A549 (cell line): ENCODE data around the gene RHOF. TPM values are rescaled to one million over a fixed set of nuclear protein-coding genes. Genes with fewer than 3 reads are reported as not detected.

ENCODE experiments used
- ATAC-seq, 2 experiments: fragments of 200-7000 bp in 1 of 2; fragments of >200 bp in 1 of 2; cut with Nextera tagmentation in 1 of 2; cut with Tn5 transposase in 1 of 2; 3 replicates each; pipeline versions ENCODE4 v1.8.0 to v1.9.1; 2018 to 2020; ENCODE audit warnings: mild to moderate bottlenecking in 1 of 2, moderate library complexity in 1 of 2
- CTCF ChIA-PET: fragments of 300-600 bp; sonication (Branson Sonifier 250); formaldehyde crosslinking; extraction: SDS; loops from one replicate; lab custom pipeline; 2021; ENCODE audit warnings: antibody characterized with exemption, inconsistent platforms; lab: Yijun Ruan, JAX
- POLR2A ChIA-PET: fragments of 350-600 bp; formaldehyde crosslinking; extraction: SDS; loops from one replicate; lab custom pipeline; 2021; ENCODE audit warnings: antibody characterized with exemption, inconsistent platforms; lab: Yijun Ruan, JAX
- DNase-seq, 2 experiments: peaks; one replicate each; pipeline versions ENCODE4 v3.0.0 to v3.0.0-alpha.2; 2011 to 2016; ENCODE audit warnings: low read depth in 1 of 2, low spot score in 1 of 2
- FAIRE-seq: peaks from 2 replicates; lab custom pipeline; 2011; peaks lifted over from hg19 to GRCh38; lab: Jason Lieb, UNC
- H3K27ac ChIP-seq, 2 experiments: fragments of >200 bp; sonication (Bioruptor Twin); formaldehyde crosslinking; 3 replicates each; pipeline ENCODE4 v1.5.1; 2016 to 2017
- H3K4me1 ChIP-seq: fragments of >200 bp; sonication (Bioruptor Twin); formaldehyde crosslinking; 3 replicates; pipeline ENCODE4 v1.6.1; 2016
- H3K4me2 ChIP-seq: fragments of >200 bp; sonication (Bioruptor Twin); formaldehyde crosslinking; 3 replicates; pipeline ENCODE4 v1.6.1; 2016
- H3K4me3 ChIP-seq: fragments of >200 bp; sonication (Bioruptor Twin); formaldehyde crosslinking; 3 replicates; pipeline ENCODE4 v1.5.1; 2016
- H3K9me3 ChIP-seq: fragments of >200 bp; sonication (Bioruptor Twin); formaldehyde crosslinking; 3 replicates; pipeline ENCODE4 v1.6.1; 2016
- CBX2 ChIP-seq: fragments of 200-600 bp; sonication (generic); IDR thresholded peaks from 2 replicates; pipeline ENCODE4 v1.6.1; 2016; ENCODE audit warnings: low read depth, mild to moderate bottlenecking, borderline replicate concordance
- CEBPB ChIP-seq, 2 experiments: fragments of >200 bp in 1 of 2; sonication (Bioruptor Twin) in 1 of 2; formaldehyde crosslinking in 1 of 2; IDR thresholded peaks; 2 replicates each; pipeline ENCODE4 v1.6.1; 2012 to 2016
- ESRRA ChIP-seq: fragments of 150-350 bp; IDR thresholded peaks from 2 replicates; pipeline ENCODE4 v1.6.1; 2014; ENCODE audit warnings: mild to moderate bottlenecking, low read length, borderline replicate concordance
- FOSB ChIP-seq: fragments of 250-450 bp; sonication (Bioruptor Pico); IDR thresholded peaks from 2 replicates; pipeline ENCODE4 v1.5.0; 2020; ENCODE audit warnings: mild to moderate bottlenecking, moderate library complexity
- FOXS1 ChIP-seq: fragments of 250-450 bp; sonication (Bioruptor Pico); IDR thresholded peaks from 2 replicates; pipeline ENCODE4 v1.5.0; 2020; ENCODE audit warnings: mild to moderate bottlenecking, moderate library complexity
- HOXB13 ChIP-seq: fragments of 250-450 bp; sonication (Bioruptor Pico); IDR thresholded peaks from 2 replicates; pipeline ENCODE4 v1.5.0; 2020; ENCODE audit warnings: low read depth, mild to moderate bottlenecking, moderate library complexity
- HOXB5 ChIP-seq: fragments of 250-450 bp; sonication (Bioruptor Pico); IDR thresholded peaks from 2 replicates; pipeline ENCODE4 v1.5.0; 2020; ENCODE audit warnings: mild to moderate bottlenecking, moderate library complexity
- KDM1A ChIP-seq: fragments of 200-600 bp; sonication (generic); IDR thresholded peaks from 2 replicates; pipeline ENCODE4 v1.6.1; 2016; ENCODE audit warnings: low read depth, mild to moderate bottlenecking
- MAFK ChIP-seq: fragments of 450-650 bp; IDR thresholded peaks from 2 replicates; pipeline ENCODE4 v1.6.1; 2014; ENCODE audit not compliant: partially characterized antibody
- POLR2A ChIP-seq: IDR thresholded peaks from 2 replicates; pipeline ENCODE4 v1.6.1; 2012; ENCODE audit warnings: mild to moderate bottlenecking, low read length
- RAD21 ChIP-seq, 2 experiments: fragments of >200 bp in 1 of 2; sonication (Bioruptor Twin) in 1 of 2; formaldehyde crosslinking in 1 of 2; IDR thresholded peaks in 1 of 2; conservative IDR thresholded peaks in 1 of 2; 2 replicates in 1 of 2; 3 replicates in 1 of 2; pipeline ENCODE4 v1.6.1; 2012 to 2018; ENCODE audit warnings: inconsistent platforms in 1 of 2
- RARB ChIP-seq: fragments of 250-450 bp; sonication (Bioruptor Pico); IDR thresholded peaks from 2 replicates; pipeline ENCODE4 v1.8.0; 2021; ENCODE audit warnings: mild to moderate bottlenecking, moderate library complexity
- RFX5 ChIP-seq: fragments of 450-650 bp; IDR thresholded peaks from 2 replicates; pipeline ENCODE4 v1.7.1; 2014; ENCODE audit warnings: antibody characterized with exemption, mild to moderate bottlenecking, moderate library complexity
- RNF2 ChIP-seq: fragments of 200-600 bp; sonication (generic); IDR thresholded peaks from 2 replicates; pipeline ENCODE4 v1.6.1; 2016; ENCODE audit warnings: low read depth, mild to moderate bottlenecking, antibody characterized with exemption, moderate library complexity, borderline replicate concordance
- SMC3 ChIP-seq: fragments of >200 bp; sonication (Bioruptor Twin); formaldehyde crosslinking; IDR thresholded peaks from 3 replicates; pipeline ENCODE4 v1.6.1; 2018; ENCODE audit warnings: inconsistent platforms
- TP53 ChIP-seq: fragments of 250-450 bp; sonication (Bioruptor Pico); IDR thresholded peaks from 2 replicates; pipeline ENCODE4 v1.5.0; 2021; ENCODE audit warnings: mild to moderate bottlenecking, moderate library complexity
- ZC3H11A ChIP-seq: fragments of 450-650 bp; IDR thresholded peaks from 2 replicates; pipeline ENCODE4 v1.6.1; 2014; ENCODE audit warnings: antibody characterized with exemption, mild to moderate bottlenecking
- ZNF302 ChIP-seq: fragments of 250-450 bp; sonication (Bioruptor Pico); IDR thresholded peaks from 2 replicates; pipeline ENCODE4 v1.9.0; 2021; ENCODE audit warnings: inconsistent platforms, mild to moderate bottlenecking, moderate library complexity
- WGBS: methylation state at CpG from one replicate; pipeline ENCODE4 v1.1.6; 2017; ENCODE audit errors: missing lambda C conversion rate; 5-methylcytosine and 5-hydroxymethylcytosine counted together
- polyA plus RNA-seq, 4 experiments: library from polyadenylated mRNA; depleted of rRNA in 3 of 4; stranded (reverse); fragments of >200 nt; fragmentation: RNase III in 1 of 4; extraction: RNeasy Plus Mini Kit Qiagen cat#74134 plus additional on column Dnase treatment in 1 of 4; gene quantifications; 2 replicates in 3 of 4; 3 replicates in 1 of 4; pipeline ENCODE4 v1.2.3, GENCODE V29; 2011 to 2017
- TF ChIP-seq, protein P1 (sequence below): IDR thresholded peaks from 2 replicates; pipeline ENCODE4 v1.6.1; 2012
- TF ChIP-seq, protein P2 (sequence below): IDR thresholded peaks from 2 replicates; pipeline ENCODE4 v1.6.1; 2012
- TF ChIP-seq, protein P3 (sequence below): fragments of >200 bp; sonication (Bioruptor Twin); formaldehyde crosslinking; IDR thresholded peaks from 3 replicates; pipeline ENCODE4 v1.5.1; 2016
- TF ChIP-seq, protein P4 (sequence below): fragments of 250-450 bp; sonication (Bioruptor Pico); IDR thresholded peaks from 2 replicates; pipeline ENCODE4 v1.5.0; 2021; ENCODE audit warnings: mild to moderate bottlenecking, moderate library complexity, borderline replicate concordance

RHOF gene
- polyA plus RNA-seq, 2 of the 4 experiments (the other 2 are of a cell fraction), result 47.1 to 52.3 TPM

DNA sequence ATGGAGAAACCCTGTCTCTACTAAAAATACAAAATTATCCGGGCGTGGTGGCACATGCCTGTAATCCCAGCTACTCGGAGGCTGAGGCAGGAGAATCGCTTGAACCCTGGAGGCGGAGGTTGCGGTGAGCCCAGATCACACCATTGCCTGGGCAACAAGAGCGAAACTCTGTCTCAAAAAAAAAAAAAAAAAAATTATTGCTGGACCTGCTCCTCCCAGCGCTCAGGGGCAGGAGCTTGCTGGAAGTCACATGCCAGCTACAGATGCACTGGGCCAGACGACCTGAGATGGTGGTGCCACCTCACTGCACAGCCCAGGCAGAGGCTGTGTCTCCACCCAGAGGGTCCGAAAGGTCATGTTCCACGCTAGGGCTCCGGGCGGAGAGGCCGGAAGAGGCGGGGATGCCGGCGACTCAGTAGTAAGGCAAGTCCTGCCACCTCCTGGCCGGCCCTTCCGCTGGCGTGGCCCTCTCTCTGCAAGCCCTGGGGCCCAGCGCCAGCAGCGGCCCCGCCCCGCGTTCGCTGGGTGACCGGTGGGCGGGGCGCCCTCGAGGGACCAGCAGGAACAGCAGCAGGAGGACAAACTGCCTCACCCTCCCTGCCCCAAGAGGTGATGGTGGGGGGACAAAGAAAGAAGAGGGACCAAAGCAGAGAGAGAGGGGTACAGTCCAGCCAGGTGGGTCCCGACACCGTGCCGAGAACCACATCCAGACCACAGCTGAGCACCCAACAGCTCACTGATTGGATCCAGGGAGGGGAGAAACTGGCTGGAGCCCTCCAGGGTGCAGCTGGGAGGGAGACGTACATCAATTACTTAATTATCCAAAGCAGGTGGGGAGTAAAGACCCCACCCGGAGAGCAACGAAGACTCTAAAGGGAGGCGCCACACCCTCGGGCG is 3.6 kb upstream of the RHOF start (continued):
- TF ChIP-seq HOXB5 (CRISPR knock-in tag), result no peak
- TF ChIP-seq RFX5, result 0 out of 2 replicates have a peak, but pooled peaks have one; percentile 14
- TF ChIP-seq, protein P1, sequence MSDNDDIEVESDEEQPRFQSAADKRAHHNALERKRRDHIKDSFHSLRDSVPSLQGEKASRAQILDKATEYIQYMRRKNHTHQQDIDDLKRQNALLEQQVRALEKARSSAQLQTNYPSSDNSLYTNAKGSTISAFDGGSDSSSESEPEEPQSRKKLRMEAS, result peak; percentile 84

DNA sequence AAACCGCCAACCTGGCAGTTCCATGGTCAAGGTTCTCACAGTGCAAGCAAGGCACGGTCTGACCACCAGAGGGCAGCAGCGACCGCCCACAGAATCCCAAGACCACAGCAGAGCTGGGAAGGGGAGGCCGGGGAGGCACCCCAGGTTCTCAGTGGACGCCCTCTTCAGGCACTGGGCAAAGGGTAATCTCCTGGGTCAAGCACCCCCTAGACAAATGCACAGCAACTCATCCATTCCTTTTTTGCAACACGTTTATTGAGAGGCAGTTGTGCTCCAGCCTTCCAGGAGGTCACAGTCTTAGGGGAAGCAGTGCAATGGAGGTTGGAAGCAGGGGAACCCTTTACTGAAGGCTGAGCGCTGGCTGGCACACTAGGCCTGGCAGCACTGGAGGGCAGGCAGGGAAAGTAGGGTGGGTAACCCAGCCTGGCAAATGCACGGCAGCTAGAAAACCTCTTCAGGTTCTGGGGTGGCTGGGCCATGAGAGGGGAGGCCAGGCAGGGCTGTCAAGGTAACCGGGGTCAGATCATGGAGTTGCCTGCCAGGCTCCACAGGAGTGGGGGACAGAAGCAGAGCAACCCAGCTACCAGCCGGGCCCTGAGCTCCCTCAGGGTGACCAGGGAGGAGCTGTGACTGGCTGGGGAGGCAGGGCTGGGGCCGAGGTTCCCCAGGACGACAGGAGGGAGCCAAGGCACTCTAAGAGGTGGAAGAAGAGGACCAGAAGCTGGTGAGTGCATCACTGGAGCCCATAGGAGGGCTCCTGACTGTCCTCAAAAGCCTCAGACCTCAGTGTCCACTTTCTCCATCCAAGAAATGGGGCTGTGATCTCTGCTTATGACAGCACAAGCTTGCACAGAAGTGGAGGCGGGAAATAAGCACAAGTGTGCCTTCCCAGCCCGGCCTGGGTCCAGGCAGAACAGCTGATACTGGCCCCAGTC is 1.8 kb upstream of the RHOF start:
- no peaks in the 10 kb centered on the region for H3K9me3 ChIP-seq
- peak overlapping the region; percentile 78 for H3K4me2 ChIP-seq
- TF ChIP-seq KDM1A (no peak), TP53 (CRISPR knock-in tag) (0 out of 2 replicates have a peak, but pooled peaks have one; percentile 55), CBX2 (no peak), RNF2 (no peak), RAD21 (conservative IDR thresholded peaks at IDR 0.05 in 1 of 2, IDR thresholded peaks at IDR 0.05 in 1 of 2) (peak; percentile 91 to 93), SMC3 (peak; percentile 92), MAFK (peak; percentile 96)
- TF ChIP-seq, protein P2, sequence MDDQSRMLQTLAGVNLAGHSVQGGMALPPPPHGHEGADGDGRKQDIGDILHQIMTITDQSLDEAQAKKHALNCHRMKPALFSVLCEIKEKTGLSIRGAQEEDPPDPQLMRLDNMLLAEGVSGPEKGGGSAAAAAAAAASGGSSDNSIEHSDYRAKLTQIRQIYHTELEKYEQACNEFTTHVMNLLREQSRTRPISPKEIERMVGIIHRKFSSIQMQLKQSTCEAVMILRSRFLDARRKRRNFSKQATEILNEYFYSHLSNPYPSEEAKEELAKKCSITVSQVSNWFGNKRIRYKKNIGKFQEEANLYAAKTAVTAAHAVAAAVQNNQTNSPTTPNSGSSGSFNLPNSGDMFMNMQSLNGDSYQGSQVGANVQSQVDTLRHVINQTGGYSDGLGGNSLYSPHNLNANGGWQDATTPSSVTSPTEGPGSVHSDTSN, result no peak
- TF ChIP-seq, protein P3, sequence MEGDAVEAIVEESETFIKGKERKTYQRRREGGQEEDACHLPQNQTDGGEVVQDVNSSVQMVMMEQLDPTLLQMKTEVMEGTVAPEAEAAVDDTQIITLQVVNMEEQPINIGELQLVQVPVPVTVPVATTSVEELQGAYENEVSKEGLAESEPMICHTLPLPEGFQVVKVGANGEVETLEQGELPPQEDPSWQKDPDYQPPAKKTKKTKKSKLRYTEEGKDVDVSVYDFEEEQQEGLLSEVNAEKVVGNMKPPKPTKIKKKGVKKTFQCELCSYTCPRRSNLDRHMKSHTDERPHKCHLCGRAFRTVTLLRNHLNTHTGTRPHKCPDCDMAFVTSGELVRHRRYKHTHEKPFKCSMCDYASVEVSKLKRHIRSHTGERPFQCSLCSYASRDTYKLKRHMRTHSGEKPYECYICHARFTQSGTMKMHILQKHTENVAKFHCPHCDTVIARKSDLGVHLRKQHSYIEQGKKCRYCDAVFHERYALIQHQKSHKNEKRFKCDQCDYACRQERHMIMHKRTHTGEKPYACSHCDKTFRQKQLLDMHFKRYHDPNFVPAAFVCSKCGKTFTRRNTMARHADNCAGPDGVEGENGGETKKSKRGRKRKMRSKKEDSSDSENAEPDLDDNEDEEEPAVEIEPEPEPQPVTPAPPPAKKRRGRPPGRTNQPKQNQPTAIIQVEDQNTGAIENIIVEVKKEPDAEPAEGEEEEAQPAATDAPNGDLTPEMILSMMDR, result peak; percentile 91
- no peak for FAIRE-seq
- WGBS, result 40% methylated on average over 14 of the region's 15 CpGs
- CTCF ChIA-PET, result interaction anchor here (0.5 to 72.2 kb wide), 41 partner anchors 10 to 332 kb away, joined by 3 to 2657 read pairs (median 6); partner anchors contain the start of genes ORAI1, PSMD9, RHOF and SETD1B
- peak overlapping the region; percentile 30; the same call in 2 of the 3 replicates for H3K4me3 ChIP-seq
- peak; percentile 5 to 45; a peak in 3 of 6 replicates for ATAC-seq
- POLR2A ChIA-PET, result interaction anchor here (0.6 to 6.1 kb wide), 9 partner anchors 8 to 93 kb away, joined by 3 to 43 read pairs (median 5); partner anchors contain the start of genes PSMD9 and SETD1B
- peaks cover 65% of the 10 kb centered on the region for H3K4me1 ChIP-seq
- H3K27ac ChIP-seq, result peak overlapping the region; percentile 100
- DNase-seq, result peak; percentile 81 to 90

DNA sequence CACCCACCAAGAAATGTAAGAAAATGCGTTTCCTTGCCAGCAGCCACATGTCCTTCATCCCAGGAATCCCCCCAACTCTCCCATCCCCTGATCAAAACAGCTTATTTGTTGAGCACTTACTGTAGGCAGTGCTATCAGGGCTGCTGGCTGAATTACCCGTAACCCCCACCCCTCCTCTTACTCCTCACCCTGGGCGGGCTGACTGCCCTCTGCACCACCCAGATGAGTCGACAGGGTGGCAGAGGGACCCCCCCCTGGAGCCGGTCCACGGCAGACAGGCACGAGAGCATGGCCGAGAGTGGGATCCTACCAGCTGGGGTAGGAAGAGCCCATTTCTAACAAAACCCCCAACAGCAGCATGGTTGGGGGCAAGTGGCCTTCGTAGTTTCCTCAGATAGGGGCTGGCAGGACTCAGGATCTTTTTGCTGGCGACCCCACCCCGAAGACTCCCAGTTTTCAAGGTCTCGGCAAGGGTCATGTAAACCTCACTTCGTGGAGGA is 1.1 kb upstream of the RHOF start:
- peak overlapping the region; percentile 100 for H3K27ac ChIP-seq
- FAIRE-seq (no peak), ATAC-seq (peak; percentile 4 to 7; a peak in 4 of 6 replicates), DNase-seq (no peak)
- peak overlapping the region; percentile 78 for H3K4me2 ChIP-seq
- peaks cover 72% of the 10 kb centered on the region for H3K4me1 ChIP-seq
- 1% methylated on average over 13 of the region's 13 CpGs for WGBS
- no peaks in the 10 kb centered on the region for H3K9me3 ChIP-seq
- POLR2A ChIA-PET, result interaction anchor here (0.6 to 6.1 kb wide), 9 partner anchors 8 to 1750 kb away, joined by 3 to 43 read pairs (median 5); partner anchors contain the start of genes PSMD9, SETD1B and TMEM120B
- CTCF ChIA-PET, result interaction anchor here (0.6 to 72.2 kb wide), 66 partner anchors 9 to 423 kb away, joined by 3 to 2657 read pairs (median 5); partner anchors contain the start of genes BCL7A, HPD, MORN3 and ORAI1
- H3K4me3 ChIP-seq, result peak overlapping the region; percentile 30; the same call in 2 of the 3 replicates
- TF ChIP-seq ZC3H11A (no peak), POLR2A (no peak), HOXB13 (peak; percentile 32; the same call in 1 of the 2 replicates), CEBPB (IDR thresholded peaks at IDR 0.05) (no peak), RAD21 (conservative IDR thresholded peaks at IDR 0.05 in 1 of 2, IDR thresholded peaks at IDR 0.05 in 1 of 2) (no peak), ESRRA (no peak), FOXS1 (CRISPR knock-in tag) (no peak), RARB (CRISPR knock-in tag) (no peak; the same call in 1 of the 2 replicates), FOSB (CRISPR knock-in tag) (peak; percentile 84; the same call in 1 of the 2 replicates), ZNF302 (CRISPR knock-in tag) (peak; percentile 52; the same call in 1 of the 2 replicates)
- TF ChIP-seq, protein P3, result no peak; the same call in 2 of the 3 replicates
- TF ChIP-seq, protein P4, sequence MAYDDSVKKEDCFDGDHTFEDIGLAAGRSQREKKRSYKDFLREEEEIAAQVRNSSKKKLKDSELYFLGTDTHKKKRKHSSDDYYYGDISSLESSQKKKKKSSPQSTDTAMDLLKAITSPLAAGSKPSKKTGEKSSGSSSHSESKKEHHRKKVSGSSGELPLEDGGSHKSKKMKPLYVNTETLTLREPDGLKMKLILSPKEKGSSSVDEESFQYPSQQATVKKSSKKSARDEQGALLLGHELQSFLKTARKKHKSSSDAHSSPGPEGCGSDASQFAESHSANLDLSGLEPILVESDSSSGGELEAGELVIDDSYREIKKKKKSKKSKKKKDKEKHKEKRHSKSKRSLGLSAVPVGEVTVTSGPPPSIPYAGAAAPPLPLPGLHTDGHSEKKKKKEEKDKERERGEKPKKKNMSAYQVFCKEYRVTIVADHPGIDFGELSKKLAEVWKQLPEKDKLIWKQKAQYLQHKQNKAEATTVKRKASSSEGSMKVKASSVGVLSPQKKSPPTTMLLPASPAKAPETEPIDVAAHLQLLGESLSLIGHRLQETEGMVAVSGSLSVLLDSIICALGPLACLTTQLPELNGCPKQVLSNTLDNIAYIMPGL (CRISPR knock-in tag), result no peak
